Measurements from ENCODE around the gene CDC23.

Gene CDC23

GRCh38 chr5:138138949-138139780, 74.0 kb downstream of the CDC23 start, which contains the start of gene NME5:
Gene NME5 (minus strand): TSS chr5:138139428. CDS start chr5:138138780, 648 bp downstream.
- H3K27ac ChIP-seq, result peak within 1 kb of the TSS; percentile 18; the same call in 1 of the 2 replicates
- TF ChIP-seq CTCF (conservative IDR thresholded peaks at IDR 0.05), result no peak
